Lung (tissue), 12 donors: ENCODE measurements around the gene ADGRG6. TPM values are rescaled to one million over a fixed set of nuclear protein-coding genes. Genes with fewer than 3 reads are reported as not detected.

ENCODE experiments used
- ATAC-seq: fragments of 200-7000 bp; cut with Tn5 transposase; one replicate; pipeline ENCODE4 v1.9.1; 2020; ENCODE audit warnings: moderate number of reproducible peaks; ENCODE audit not compliant: insufficient read depth, low FRiP score
- DNase-seq, 3 donors: peaks; one replicate each; pipeline ENCODE4 v3.0.0-alpha.2; 2013 to 2017
- H3K27ac ChIP-seq, 2 donors: one replicate each; pipeline ENCODE4 v1.5.1; 2013; ENCODE audit warnings: mild to moderate bottlenecking in 2 of 2, moderate library complexity in 2 of 2, control low read depth in 1 of 2, inconsistent platforms in 1 of 2, low read depth in 1 of 2, low read length in 1 of 2
- H3K27me3 ChIP-seq, 3 donors: one replicate each; pipeline ENCODE4 v1.5.1; 2013; ENCODE audit warnings: low read length in 2 of 3; ENCODE audit not compliant: control insufficient read depth in 3 of 3, insufficient read depth in 3 of 3
- H3K36me3 ChIP-seq, 4 donors: one replicate each; pipeline ENCODE4 v1.5.1; 2013; ENCODE audit warnings: low read length in 4 of 4, mild to moderate bottlenecking in 1 of 4, moderate library complexity in 1 of 4; ENCODE audit not compliant: control insufficient read depth in 4 of 4, insufficient read depth in 4 of 4
- H3K4me1 ChIP-seq, 5 donors: one replicate each; pipeline ENCODE4 v1.5.1; 2013; ENCODE audit warnings: low read length in 5 of 5, mild to moderate bottlenecking in 2 of 5, moderate library complexity in 1 of 5; ENCODE audit not compliant: control insufficient read depth in 5 of 5, insufficient read depth in 5 of 5
- H3K4me3 ChIP-seq: one replicate; pipeline ENCODE4 v1.5.1; 2013; ENCODE audit warnings: mild to moderate bottlenecking, control low read depth, moderate library complexity
- H3K9ac ChIP-seq, 2 donors: one replicate each; pipeline ENCODE4 v1.5.1; 2013; ENCODE audit warnings: low read length in 2 of 2, control low read depth in 1 of 2; ENCODE audit not compliant: insufficient read depth in 1 of 2
- H3K9me3 ChIP-seq, 4 donors: one replicate each; pipeline ENCODE4 v1.5.1; 2013; ENCODE audit warnings: low read length in 3 of 4, mild to moderate bottlenecking in 1 of 4, moderate library complexity in 1 of 4; ENCODE audit not compliant: control insufficient read depth in 4 of 4, insufficient read depth in 3 of 4
- WGBS, 2 donors: extraction: QIAGEN DNeasy Blood & Tissue Kit; methylation state at CpG; one replicate each; pipeline ENCODE4 v1.1.7; 2013; 5-methylcytosine and 5-hydroxymethylcytosine counted together
- polyA plus RNA-seq, 2 donors: library from polyadenylated mRNA; stranded (reverse); fragments of 200-250 nt; gene quantifications; one replicate each; pipeline ENCODE4 v1.2.1, GENCODE V29; 2013
- total RNA-seq, 2 donors: library from RNA; depleted of rRNA in 1 of 2; stranded (reverse); fragments of >200 nt in 1 of 2; gene quantifications; one replicate each; pipeline ENCODE4 v1.2.1, GENCODE V29; 2014 to 2021
- TF ChIP-seq, protein P1 (sequence below): IDR thresholded peaks from 2 replicates; pipeline ENCODE4 v1.5.1; 2012; ENCODE audit warnings: mild to moderate bottlenecking; ENCODE audit errors: control extremely low read depth, extremely low read depth
- donor health status: control.
- donor health status: control.
- donor health status: Bipolar disorder and iron deficiency.
- donor health status: healthy.
- donor health status: DM: yes; HTN: yes; CAD: no.

The ADGRG6 gene
- total and polyA plus RNA-seq, 4 donors, result 6.4 to 177 (median 12.9) TPM

DNA sequence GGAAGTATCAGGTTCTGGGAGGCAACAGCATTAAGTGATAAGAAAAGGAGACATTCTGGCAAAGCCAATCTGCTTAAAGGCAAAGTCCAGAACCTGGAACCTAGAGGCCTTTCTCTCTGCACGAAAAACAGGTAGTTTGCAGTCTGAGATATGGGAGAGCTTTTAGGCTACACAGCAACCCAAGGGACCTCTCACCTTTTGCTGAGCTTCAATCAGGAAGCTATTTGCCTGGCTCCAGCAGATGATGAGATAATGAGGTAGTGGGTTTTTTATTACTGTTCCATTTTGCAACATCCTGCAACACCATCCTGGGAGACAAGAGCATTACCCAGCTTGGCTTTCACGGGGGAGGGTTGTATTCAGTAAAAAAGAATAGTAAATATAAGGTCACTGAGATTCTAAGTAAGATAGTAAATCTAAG lies 143.1 kb downstream of the ADGRG6 start:
- 56 to 63% methylated on average over 2 of the region's 2 CpGs for WGBS, 2 donors

DNA sequence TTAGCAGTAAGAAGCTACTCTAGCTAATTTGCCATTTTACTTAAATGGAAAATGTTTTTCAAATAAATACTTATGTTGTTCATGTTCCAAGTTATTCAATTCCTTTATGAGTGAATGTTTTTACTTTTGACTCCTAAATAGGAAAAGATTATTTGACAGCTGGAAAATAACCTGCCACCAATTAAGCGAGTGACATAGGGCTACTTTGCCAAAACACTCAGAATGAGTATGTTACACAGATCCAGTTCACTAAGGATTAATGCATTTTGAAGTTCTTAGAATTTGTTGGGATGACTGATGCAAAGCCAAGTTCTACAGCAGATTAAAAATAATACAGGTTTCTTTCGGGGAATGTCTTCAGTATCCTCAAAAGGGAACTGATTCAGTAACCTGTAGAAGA lies 144.4 kb downstream of the ADGRG6 start:
- Histone ChIP-seq H3K9me3 (peaks cover 0 to 2% (median 0%) of the 10 kb centered on the region in 4 donors), H3K4me3 (no peak overlapping the region), H3K36me3 (peaks cover 0 to 17% (median 7%) of the 10 kb centered on the region in 4 donors), H3K27ac (no peak overlapping the region), H3K27me3 (no peaks in the 10 kb centered on the region), H3K9ac (no peak overlapping the region), H3K4me1 (peaks cover 0 to 49% (median 7%) of the 10 kb centered on the region in 5 donors)
- WGBS, 2 donors, result 76 to 82% methylated on average over 2 of the region's 2 CpGs
- TF ChIP-seq, protein P1, sequence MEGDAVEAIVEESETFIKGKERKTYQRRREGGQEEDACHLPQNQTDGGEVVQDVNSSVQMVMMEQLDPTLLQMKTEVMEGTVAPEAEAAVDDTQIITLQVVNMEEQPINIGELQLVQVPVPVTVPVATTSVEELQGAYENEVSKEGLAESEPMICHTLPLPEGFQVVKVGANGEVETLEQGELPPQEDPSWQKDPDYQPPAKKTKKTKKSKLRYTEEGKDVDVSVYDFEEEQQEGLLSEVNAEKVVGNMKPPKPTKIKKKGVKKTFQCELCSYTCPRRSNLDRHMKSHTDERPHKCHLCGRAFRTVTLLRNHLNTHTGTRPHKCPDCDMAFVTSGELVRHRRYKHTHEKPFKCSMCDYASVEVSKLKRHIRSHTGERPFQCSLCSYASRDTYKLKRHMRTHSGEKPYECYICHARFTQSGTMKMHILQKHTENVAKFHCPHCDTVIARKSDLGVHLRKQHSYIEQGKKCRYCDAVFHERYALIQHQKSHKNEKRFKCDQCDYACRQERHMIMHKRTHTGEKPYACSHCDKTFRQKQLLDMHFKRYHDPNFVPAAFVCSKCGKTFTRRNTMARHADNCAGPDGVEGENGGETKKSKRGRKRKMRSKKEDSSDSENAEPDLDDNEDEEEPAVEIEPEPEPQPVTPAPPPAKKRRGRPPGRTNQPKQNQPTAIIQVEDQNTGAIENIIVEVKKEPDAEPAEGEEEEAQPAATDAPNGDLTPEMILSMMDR, result no peak
- DNase-seq (peak in 2 of 3 donors; percentile 72 to 87), ATAC-seq (no peak)

More for the DNA sequence above, 143.1 kb downstream of the ADGRG6 start:
- Histone ChIP-seq H3K36me3 (peaks cover 0 to 26% (median 11%) of the 10 kb centered on the region in 4 donors), H3K4me3 (no peak overlapping the region), H3K27me3 (no peaks in the 10 kb centered on the region), H3K9ac (no peak overlapping the region), H3K27ac (no peak overlapping the region), H3K4me1 (peaks cover 0 to 49% (median 7%) of the 10 kb centered on the region in 5 donors), H3K9me3 (peaks cover 0 to 2% (median 0%) of the 10 kb centered on the region in 4 donors)
- DNase-seq, result peak in 1 of 3 donors; percentile 76
- ATAC-seq, result no peak
- TF ChIP-seq, protein P1, result no peak

DNA sequence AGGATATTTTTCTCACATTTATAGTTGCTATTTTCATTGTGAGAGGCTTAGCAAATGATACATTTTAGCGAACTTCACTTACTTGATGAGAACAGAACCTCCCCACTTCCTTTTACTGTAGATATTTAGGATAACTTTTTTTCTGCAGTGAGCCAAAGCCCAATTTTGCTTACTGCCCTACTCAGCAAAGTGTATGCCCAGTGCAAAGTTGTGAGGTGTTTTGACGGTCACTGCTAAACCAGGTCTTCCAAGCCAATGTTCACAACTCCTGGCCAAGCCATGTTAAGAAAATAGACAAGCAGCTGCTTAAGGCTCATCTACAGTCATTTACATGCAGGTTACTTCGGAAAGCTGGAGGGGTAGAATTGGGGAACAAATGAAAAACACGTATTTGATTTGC lies 144.8 kb downstream of the ADGRG6 start:
- WGBS, 2 donors, result 81 to 93% methylated on average over 4 of the region's 4 CpGs
- ATAC-seq (no peak), DNase-seq (peak in 1 of 3 donors; percentile 32)
- Histone ChIP-seq H3K4me3 (no peak overlapping the region), H3K27ac (no peak overlapping the region), H3K36me3 (peaks cover 0 to 18% (median 9%) of the 10 kb centered on the region in 4 donors), H3K9me3 (peaks cover 0 to 2% (median 0%) of the 10 kb centered on the region in 4 donors), H3K9ac (no peak overlapping the region), H3K4me1 (peaks cover 0 to 46% (median 7%) of the 10 kb centered on the region in 5 donors), H3K27me3 (no peaks in the 10 kb centered on the region)
- TF ChIP-seq, protein P1, result no peak
